Bronchial epithelial cell (primary cell): ENCODE measurements around the gene SLC22A4. TPM values are rescaled to one million over a fixed set of nuclear protein-coding genes. Genes with fewer than 3 reads are reported as not detected.

Experiments
- DNase-seq: peaks from one replicate; pipeline ENCODE4 v3.0.0-alpha.2; 2010; ENCODE audit warnings: low read depth
- FAIRE-seq: peaks from 2 replicates; lab custom pipeline; 2011; peaks lifted over from hg19 to GRCh38; lab: Jason Lieb, UNC
- H3K27me3 ChIP-seq: 2 replicates; pipeline ENCODE4 v1.5.1; 2011; ENCODE audit warnings: low read length; ENCODE audit not compliant: control insufficient read depth, insufficient read depth
- H3K36me3 ChIP-seq: 2 replicates; pipeline ENCODE4 v1.5.1; 2011; ENCODE audit warnings: low read length; ENCODE audit not compliant: control insufficient read depth, insufficient read depth
- H3K4me3 ChIP-seq: 2 replicates; pipeline ENCODE4 v1.5.1; 2011; ENCODE audit warnings: mild to moderate bottlenecking, low read depth, low read length, control low read depth
- total RNA-seq: library from RNA; depleted of rRNA; stranded (reverse); fragments of >200 nt; gene quantifications from 2 replicates; pipeline ENCODE4 v1.2.1, GENCODE V29; 2014
- TF ChIP-seq, protein P1 (sequence below): IDR thresholded peaks from 2 replicates; pipeline ENCODE4 v1.5.1; 2011; ENCODE audit warnings: mild to moderate bottlenecking, moderate library complexity, low read length, control low read depth, inconsistent platforms; ENCODE audit not compliant: insufficient read depth, severe bottlenecking

SLC22A4 gene
- total RNA-seq, 1 donor from 2014 or later: 0.26 TPM

GRCh38 chr5:132268769-132269551 lies 25.2 kb upstream of the SLC22A4 start:
- DNase-seq (no peak), FAIRE-seq (no peak)
- H3K4me3 ChIP-seq: no peak overlapping the region
- TF ChIP-seq, protein P1, sequence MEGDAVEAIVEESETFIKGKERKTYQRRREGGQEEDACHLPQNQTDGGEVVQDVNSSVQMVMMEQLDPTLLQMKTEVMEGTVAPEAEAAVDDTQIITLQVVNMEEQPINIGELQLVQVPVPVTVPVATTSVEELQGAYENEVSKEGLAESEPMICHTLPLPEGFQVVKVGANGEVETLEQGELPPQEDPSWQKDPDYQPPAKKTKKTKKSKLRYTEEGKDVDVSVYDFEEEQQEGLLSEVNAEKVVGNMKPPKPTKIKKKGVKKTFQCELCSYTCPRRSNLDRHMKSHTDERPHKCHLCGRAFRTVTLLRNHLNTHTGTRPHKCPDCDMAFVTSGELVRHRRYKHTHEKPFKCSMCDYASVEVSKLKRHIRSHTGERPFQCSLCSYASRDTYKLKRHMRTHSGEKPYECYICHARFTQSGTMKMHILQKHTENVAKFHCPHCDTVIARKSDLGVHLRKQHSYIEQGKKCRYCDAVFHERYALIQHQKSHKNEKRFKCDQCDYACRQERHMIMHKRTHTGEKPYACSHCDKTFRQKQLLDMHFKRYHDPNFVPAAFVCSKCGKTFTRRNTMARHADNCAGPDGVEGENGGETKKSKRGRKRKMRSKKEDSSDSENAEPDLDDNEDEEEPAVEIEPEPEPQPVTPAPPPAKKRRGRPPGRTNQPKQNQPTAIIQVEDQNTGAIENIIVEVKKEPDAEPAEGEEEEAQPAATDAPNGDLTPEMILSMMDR: no peak
- peaks cover 23% of the 10 kb centered on the region for H3K36me3 ChIP-seq
- no peaks in the 10 kb centered on the region for H3K27me3 ChIP-seq

DNA sequence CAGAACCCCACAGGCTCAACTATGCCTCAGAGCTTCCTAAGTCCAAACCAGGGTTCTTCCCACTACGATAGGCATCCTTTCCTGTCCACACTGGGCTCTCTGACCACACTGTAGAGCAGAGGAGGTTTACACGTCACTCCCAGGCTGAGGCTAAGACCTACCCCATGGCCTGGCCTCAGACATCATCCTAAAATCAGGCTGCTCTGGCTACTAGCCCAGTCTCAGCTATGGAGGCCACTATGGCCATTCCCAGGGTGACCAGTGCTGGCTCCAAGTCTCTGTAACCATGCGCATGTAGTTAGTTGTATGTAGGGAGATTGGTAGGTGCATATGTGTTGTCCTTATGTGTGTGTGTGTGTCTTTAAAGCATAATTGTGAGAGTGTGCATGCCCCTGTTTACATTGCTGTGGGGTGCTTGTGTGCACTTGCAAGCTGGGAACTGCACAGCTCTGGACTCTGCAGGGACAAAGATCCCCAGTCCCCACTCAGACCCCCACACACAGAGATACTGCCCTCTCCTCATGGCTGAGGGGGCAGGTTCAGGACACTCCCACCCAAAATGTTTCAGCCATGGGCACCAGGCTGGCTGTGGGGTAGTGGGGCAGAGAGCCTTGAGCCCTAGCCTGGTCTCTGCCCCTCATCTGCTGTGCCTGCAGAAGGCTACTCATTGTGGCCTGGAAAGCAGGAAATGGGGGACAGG lies 24.4 kb upstream of the SLC22A4 start:
- no peaks in the 10 kb centered on the region for H3K27me3 ChIP-seq
- peaks cover 22% of the 10 kb centered on the region for H3K36me3 ChIP-seq
- no peak overlapping the region for H3K4me3 ChIP-seq
- TF ChIP-seq, protein P1: no peak
- DNase-seq (no peak), FAIRE-seq (peak; percentile 18)

DNA sequence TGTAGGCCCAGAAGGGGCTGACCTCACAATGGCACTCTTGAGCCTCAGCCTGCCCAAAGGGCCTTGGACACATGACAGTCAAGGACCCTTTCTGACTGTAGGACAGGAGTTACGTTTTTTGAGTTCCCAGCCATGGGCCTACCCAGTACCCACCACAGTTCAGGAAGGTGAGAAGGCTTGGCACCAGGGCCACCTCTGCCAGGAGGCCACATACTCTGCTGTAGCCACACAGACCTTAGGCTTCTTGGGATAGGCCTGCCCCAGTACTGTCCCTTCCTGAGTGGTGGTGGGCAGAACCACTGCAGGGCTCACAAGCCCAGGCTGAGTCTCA lies 23.9 kb upstream of the SLC22A4 start:
- Histone ChIP-seq H3K36me3 (peaks cover 22% of the 10 kb centered on the region), H3K4me3 (no peak overlapping the region), H3K27me3 (no peaks in the 10 kb centered on the region)
- no peak for DNase-seq
- TF ChIP-seq, protein P1: no peak
- FAIRE-seq: no peak

DNA sequence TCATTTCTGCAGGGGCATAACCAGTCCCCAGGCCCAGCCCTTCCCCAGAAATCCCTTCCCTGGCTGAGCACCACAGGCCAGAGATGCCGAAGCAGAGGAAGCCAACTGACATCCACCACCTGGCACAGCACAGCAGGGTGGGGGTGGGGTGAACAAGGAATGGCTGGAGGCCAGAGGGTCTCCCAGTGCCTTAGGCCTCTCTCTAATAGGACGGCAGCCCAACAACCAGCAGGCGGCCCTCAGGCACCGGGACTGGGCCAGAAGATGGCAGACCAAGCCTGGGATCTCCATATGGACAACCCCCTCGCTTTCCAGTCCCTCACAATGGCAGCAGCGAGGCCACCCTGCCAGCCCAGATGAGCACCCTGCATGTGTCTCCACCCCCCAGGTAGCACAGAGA lies 23.5 kb upstream of the SLC22A4 start:
- Histone ChIP-seq H3K27me3 (no peaks in the 10 kb centered on the region), H3K36me3 (peaks cover 22% of the 10 kb centered on the region), H3K4me3 (no peak overlapping the region)
- DNase-seq: no peak
- no peak for FAIRE-seq
- TF ChIP-seq, protein P1: no peak

DNA sequence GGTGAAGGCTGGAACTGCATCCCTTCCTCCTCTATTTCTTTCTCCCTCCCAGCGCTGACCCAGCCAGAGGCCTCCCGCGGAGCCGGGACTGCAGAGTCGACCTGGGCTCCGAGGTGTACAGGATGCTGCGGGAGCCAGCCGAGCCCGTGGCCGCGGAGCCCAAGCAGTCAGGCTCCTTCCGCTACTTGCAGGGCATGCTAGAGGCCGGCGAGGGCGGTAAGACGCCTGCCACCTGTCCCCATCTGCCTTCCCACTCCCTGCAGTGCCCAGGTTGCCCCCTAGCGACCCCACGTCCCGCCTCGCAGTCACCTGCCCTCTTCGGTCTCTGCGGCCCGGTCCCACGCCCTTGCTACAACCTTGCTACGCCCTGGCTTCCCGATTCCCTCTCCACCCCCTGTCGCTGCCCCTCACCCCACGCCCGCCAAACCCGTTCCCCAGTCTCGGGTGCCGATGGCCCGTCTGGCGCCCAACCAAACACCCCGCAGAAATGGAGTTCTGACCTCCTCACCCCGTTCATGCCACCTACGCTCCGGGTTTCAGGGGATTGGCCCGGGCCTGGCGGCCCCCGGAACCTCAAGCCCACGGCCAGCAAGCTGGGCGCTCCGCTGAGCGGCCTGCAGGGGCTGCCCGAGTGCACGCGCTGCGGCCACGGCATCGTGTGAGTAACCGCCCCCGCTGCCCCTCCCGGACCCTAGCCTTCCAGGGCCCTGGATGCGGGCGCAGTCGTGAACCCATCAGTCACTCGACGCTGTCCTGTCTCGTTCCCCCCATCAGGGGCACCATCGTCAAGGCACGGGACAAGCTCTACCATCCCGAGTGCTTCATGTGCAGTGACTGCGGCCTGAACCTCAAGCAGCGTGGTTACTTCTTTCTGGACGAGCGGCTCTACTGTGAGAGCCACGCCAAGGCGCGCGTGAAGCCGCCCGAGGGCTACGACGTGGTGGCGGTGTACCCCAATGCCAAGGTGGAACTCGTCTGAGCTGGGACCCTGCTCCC lies 22.6 kb upstream of the SLC22A4 start:
- DNase-seq (no peak), FAIRE-seq (no peak)
- TF ChIP-seq, protein P1: no peak
- H3K27me3 ChIP-seq: no peaks in the 10 kb centered on the region
- no peak overlapping the region for H3K4me3 ChIP-seq
- peaks cover 18% of the 10 kb centered on the region for H3K36me3 ChIP-seq
